IMR-90 (cell line): ENCODE results near the gene AAK1. TPM values are rescaled to one million over a fixed set of nuclear protein-coding genes. Genes with fewer than 3 reads are reported as not detected.

Source experiments
- ATAC-seq: fragments of 200-7000 bp; cut with Tn5 transposase; 2 replicates; pipeline ENCODE4 v1.9.1; 2020; ENCODE audit warnings: low read depth, mild to moderate bottlenecking, moderate library complexity
- BruUV-seq: library from RNA; stranded (reverse); fragments of 400-500 nt; replicated peaks from 2 replicates; lab custom pipeline; 2021; lab: Mats Ljungman, UMichigan
- CTCF ChIA-PET: fragments of 300-600 bp; formaldehyde crosslinking; extraction: SDS; loops from one replicate; lab custom pipeline; 2021; ENCODE audit warnings: antibody characterized with exemption; lab: Yijun Ruan, JAX
- POLR2A ChIA-PET: fragments of 300-600 bp; sonication (Branson Sonifier 250); formaldehyde crosslinking; loops from one replicate; lab custom pipeline; 2022; ENCODE audit warnings: antibody characterized with exemption; ENCODE audit not compliant: unreplicated experiment; lab: Charles Lee
- DNase-seq: peaks from one replicate; pipeline ENCODE4 v3.0.0; 2013
- H2AFZ ChIP-seq: replicated peaks from 2 replicates; pipeline ENCODE3; 2013; ENCODE audit warnings: low read length, mild to moderate bottlenecking; ENCODE audit not compliant: poor library complexity
- H2AK5ac ChIP-seq: 2 replicates; pipeline ENCODE4 v1.6.1; 2013; ENCODE audit warnings: low read depth, low read length, inconsistent platforms
- H2AK9ac ChIP-seq: replicated peaks from 2 replicates; pipeline ENCODE3; 2013; ENCODE audit warnings: mild to moderate bottlenecking, low read depth, low read length, moderate library complexity; ENCODE audit not compliant: poor library complexity
- H2BK120ac ChIP-seq: 2 replicates; pipeline ENCODE4 v1.6.1; 2013; ENCODE audit warnings: low read depth, low read length, inconsistent platforms
- H2BK15ac ChIP-seq: 3 replicates; pipeline ENCODE4 v1.6.1; 2013; ENCODE audit warnings: low read depth, low read length, inconsistent platforms
- H2BK20ac ChIP-seq: 2 replicates; pipeline ENCODE4 v1.6.1; 2013; ENCODE audit warnings: low read depth, mild to moderate bottlenecking, inconsistent platforms, low read length, moderate library complexity
- H2BK5ac ChIP-seq: 2 replicates; pipeline ENCODE4 v1.6.1; 2013; ENCODE audit warnings: mild to moderate bottlenecking, low read depth, low read length, inconsistent platforms; ENCODE audit not compliant: poor library complexity, severe bottlenecking
- H3K14ac ChIP-seq: replicated peaks from 2 replicates; pipeline ENCODE4 v1.6.1; 2013; ENCODE audit warnings: low read depth, low read length, inconsistent platforms
- H3K18ac ChIP-seq: 2 replicates; pipeline ENCODE4 v1.6.1; 2013; ENCODE audit warnings: low read depth, low read length, control low read depth
- H3K23ac ChIP-seq: 2 replicates; pipeline ENCODE4 v1.6.1; 2013; ENCODE audit warnings: low read depth, low read length, inconsistent platforms
- H3K27ac ChIP-seq: 2 replicates; pipeline ENCODE4 v1.5.1; 2013; ENCODE audit warnings: mild to moderate bottlenecking, control low read depth, low read length; ENCODE audit not compliant: insufficient read depth
- H3K27me3 ChIP-seq: 2 replicates; pipeline ENCODE4 v1.6.1; 2013; ENCODE audit warnings: low read length; ENCODE audit not compliant: control insufficient read depth, insufficient read depth
- H3K36me3 ChIP-seq: 2 replicates; pipeline ENCODE4 v1.6.1; 2013; ENCODE audit warnings: low read length, mixed read lengths; ENCODE audit not compliant: control insufficient read depth, insufficient read depth
- H3K4ac ChIP-seq: 2 replicates; pipeline ENCODE4 v1.6.1; 2013; ENCODE audit warnings: low read depth, low read length, inconsistent platforms
- H3K4me1 ChIP-seq: 2 replicates; pipeline ENCODE4 v1.6.1; 2013; ENCODE audit warnings: low read length, mixed read lengths; ENCODE audit not compliant: control insufficient read depth, insufficient read depth
- H3K4me2 ChIP-seq: 2 replicates; pipeline ENCODE4 v1.6.1; 2013; ENCODE audit warnings: low read depth, mild to moderate bottlenecking, control low read depth, low read length, moderate library complexity
- H3K4me3 ChIP-seq: 2 replicates; pipeline ENCODE4 v1.5.1; 2013; ENCODE audit warnings: low read depth, mild to moderate bottlenecking, control low read depth, low read length, moderate library complexity; ENCODE audit not compliant: insufficient read depth
- H3K56ac ChIP-seq: 2 replicates; pipeline ENCODE4 v1.6.1; 2013; ENCODE audit warnings: low read length, inconsistent platforms; ENCODE audit not compliant: insufficient read depth; ENCODE audit errors: extremely low read depth
- H3K79me1 ChIP-seq, 2 experiments: 2 replicates each; pipeline ENCODE4 v1.6.1; 2013; ENCODE audit warnings: low read length in 2 of 2, inconsistent platforms in 1 of 2, low read depth in 1 of 2
- H3K9ac ChIP-seq: 2 replicates; pipeline ENCODE4 v1.6.1; 2013; ENCODE audit warnings: low read depth, low read length, control low read depth
- H3K9me1 ChIP-seq: 2 replicates; pipeline ENCODE4 v1.6.1; 2013; ENCODE audit warnings: low read length, inconsistent platforms; ENCODE audit not compliant: insufficient read depth
- H3K9me3 ChIP-seq: 2 replicates; pipeline ENCODE4 v1.6.1; 2013; ENCODE audit warnings: low read length; ENCODE audit not compliant: control insufficient read depth, insufficient read depth
- H4K20me1 ChIP-seq: 2 replicates; pipeline ENCODE4 v1.6.1; 2013; ENCODE audit warnings: low read length, inconsistent platforms; ENCODE audit not compliant: insufficient read depth
- H4K5ac ChIP-seq: 2 replicates; pipeline ENCODE4 v1.6.1; 2013; ENCODE audit warnings: mild to moderate bottlenecking, low read depth, low read length, control low read depth
- H4K8ac ChIP-seq, 2 experiments: 2 replicates each; pipeline ENCODE4 v1.6.1; 2013; ENCODE audit warnings: low read depth in 2 of 2, low read length in 2 of 2, control low read depth in 1 of 2, inconsistent platforms in 1 of 2
- H4K91ac ChIP-seq: 2 replicates; pipeline ENCODE4 v1.6.1; 2013; ENCODE audit warnings: low read depth, low read length, inconsistent platforms; ENCODE audit not compliant: insufficient read depth
- CHD1 ChIP-seq: IDR thresholded peaks from 2 replicates; pipeline ENCODE4 v1.6.1; 2012; ENCODE audit warnings: low read depth, low read length, improper control_type of control experiment
- ELK1 ChIP-seq: fragments of 150-350 bp; IDR thresholded peaks from 2 replicates; pipeline ENCODE4 v1.6.1; 2016; ENCODE audit warnings: low read depth, mild to moderate bottlenecking, low read length, moderate library complexity, borderline replicate concordance
- MXI1 ChIP-seq: IDR thresholded peaks from 2 replicates; pipeline ENCODE4 v1.6.1; 2012; ENCODE audit warnings: low read depth, mild to moderate bottlenecking, low read length, moderate library complexity, borderline replicate concordance
- RAD21 ChIP-seq: IDR thresholded peaks from 2 replicates; pipeline ENCODE4 v1.6.1; 2012; ENCODE audit warnings: low read length, improper control_type of control experiment
- RCOR1 ChIP-seq: IDR thresholded peaks from 2 replicates; pipeline ENCODE4 v1.6.1; 2012; ENCODE audit warnings: mild to moderate bottlenecking, low read length, improper control_type of control experiment; ENCODE audit not compliant: insufficient replicate concordance
- RFX5 ChIP-seq: IDR thresholded peaks from 2 replicates; pipeline ENCODE4 v1.8.0; 2012; ENCODE audit warnings: low read depth, mild to moderate bottlenecking, low read length, moderate library complexity
- USF2 ChIP-seq: fragments of 150-350 bp; IDR thresholded peaks from 2 replicates; pipeline ENCODE4 v1.6.1; 2017; ENCODE audit warnings: mild to moderate bottlenecking, antibody characterized with exemption, low read length, low read depth
- WGBS, 2 experiments: methylation state at CpG; one replicate each; pipeline versions ENCODE4 v1.1.5 to v1.1.7; 2013; ENCODE audit warnings: missing lambda C conversion rate in 2 of 2; ENCODE audit not compliant: insufficient read length in 1 of 2; ENCODE audit errors: extremely low coverage in 2 of 2; 5-methylcytosine and 5-hydroxymethylcytosine counted together
- dilution Hi-C: fragments of 300-500 bp; cut with HindIII; formaldehyde crosslinking; loops from one replicate; pipeline ENCODE4 v1.14.3; 2018; ENCODE audit warnings: low sequenced_read_pairs; ENCODE audit not compliant: unreplicated experiment
- in situ Hi-C: fragments of 300-500 bp; cut with MboI; formaldehyde crosslinking; loops from 3 replicates; pipeline ENCODE4 v1.14.3; 2019; ENCODE audit warnings: low sequenced_read_pairs, inconsistent platforms, mixed read lengths
- intact Hi-C: fragments of 100-400 bp; cut with micrococcal nuclease; formaldehyde crosslinking; loops from 2 replicates; pipeline ENCODE4 v1.10.0; 2022
- polyA plus RNA-seq, 3 experiments: library from polyadenylated mRNA; depleted of rRNA; stranded (reverse); fragments of >200 nt; gene quantifications; 2 replicates each; pipeline ENCODE4 v1.2.3, GENCODE V29; 2012; ENCODE audit warnings: low replicate concordance in 1 of 3
- total RNA-seq: library from RNA; depleted of rRNA; stranded (reverse); fragments of >200 nt; gene quantifications from 2 replicates; pipeline ENCODE4 v1.2.3, GENCODE V29; 2012

Gene AAK1
- total and polyA plus RNA-seq, 2 of the 4 experiments (the other 2 are of a cell fraction) = 21.9 to 26.5 TPM

GRCh38 chr2:69456154-69456553, 187.4 kb downstream of the AAK1 start:
- in situ Hi-C loops = no loop called here
- POLR2A ChIA-PET = no interaction called here
- CTCF ChIA-PET = no interaction called here

More at GRCh38 chr2:69456154-69456553, 187.4 kb downstream of the AAK1 start:
- H2BK20ac ChIP-seq = no peak overlapping the region
- H3K9ac ChIP-seq = no peak overlapping the region
- H3K27me3 ChIP-seq = no peaks in the 10 kb centered on the region
- H3K14ac ChIP-seq = no peak overlapping the region
- no peaks in the 10 kb centered on the region for H3K79me1 ChIP-seq
- H4K5ac ChIP-seq = no peak overlapping the region
- TF ChIP-seq RCOR1 (no peak), MXI1 (no peak), ELK1 (no peak), RAD21 (no peak), RFX5 (no peak), CHD1 (no peak), USF2 (no peak)
- H3K56ac ChIP-seq = no peak overlapping the region
- H3K18ac ChIP-seq = no peak overlapping the region
- no peak overlapping the region for H2BK120ac ChIP-seq
- H3K4me2 ChIP-seq = no peak overlapping the region
- BruUV-seq = no TSS peak
- no peak overlapping the region for H3K27ac ChIP-seq
- intact Hi-C loops (no loop called here), dilution Hi-C loops (no loop called here)
- no peaks in the 10 kb centered on the region for H3K9me1 ChIP-seq
- H3K4me1 ChIP-seq = 0 out of 2 replicates have a peak, but pooled peaks cover 2% of the 10 kb centered on the region
- no peak overlapping the region for H2AFZ ChIP-seq
- no peak overlapping the region for H3K4ac ChIP-seq
- H2BK15ac ChIP-seq = no peak overlapping the region
- no peak overlapping the region for H2AK9ac ChIP-seq
- no peaks in the 10 kb centered on the region for H4K20me1 ChIP-seq
- no peaks in the 10 kb centered on the region for H3K9me3 ChIP-seq
- no peak for DNase-seq
- H4K91ac ChIP-seq = no peak overlapping the region
- peak; percentile 63 for ATAC-seq
- no peak overlapping the region for H3K4me3 ChIP-seq
- no peak overlapping the region for H3K23ac ChIP-seq
- no peaks in the 10 kb centered on the region for H3K36me3 ChIP-seq
- H2BK5ac ChIP-seq = no peak overlapping the region
- WGBS, 2 experiments = no CpG with 5 or more reads among the region's 7 CpGs
- no peak overlapping the region for H4K8ac ChIP-seq
- no peak overlapping the region for H2AK5ac ChIP-seq
